GM11168 (cell line): ENCODE results near the gene PRCC.

Experiments
- in situ Hi-C: fragments of 300-500 bp; cut with MboI; formaldehyde crosslinking; loops from one replicate; pipeline ENCODE4 v1.12.0; 2022; ENCODE audit warnings: low sequenced_read_pairs; ENCODE audit not compliant: unreplicated experiment

PRCC gene

GRCh38 chr1:156839426-156840109 lies 72.2 kb downstream of the PRCC start:
- in situ Hi-C loops, result no loop called here

GRCh38 chr1:156840186-156840897 lies 73.0 kb downstream of the PRCC start:
- in situ Hi-C loops, result no loop called here

GRCh38 chr1:156840898-156841279 lies 73.6 kb downstream of the PRCC start:
- in situ Hi-C loops, result no loop called here

- in situ Hi-C loops, result no loop called here
Measured at GRCh38 chr1:156841295-156841855, 74.0 kb downstream of the PRCC start.

- in situ Hi-C loops, result no loop called here
Measured at GRCh38 chr1:156842618-156843300, 75.4 kb downstream of the PRCC start.

GRCh38 chr1:156844102-156844501 lies 76.8 kb downstream of the PRCC start:
- in situ Hi-C loops, result no loop called here

GRCh38 chr1:156844638-156845037 lies 77.3 kb downstream of the PRCC start:
- in situ Hi-C loops, result no loop called here

- in situ Hi-C loops, result no loop called here
Measured at GRCh38 chr1:156845055-156845952, 78.0 kb downstream of the PRCC start.

GRCh38 chr1:156845953-156846545 lies 78.7 kb downstream of the PRCC start:
- in situ Hi-C loops, result no loop called here

- in situ Hi-C loops, result no loop called here
Measured at GRCh38 chr1:156846643-156847042, 79.3 kb downstream of the PRCC start.

- in situ Hi-C loops, result no loop called here
Measured at GRCh38 chr1:156847591-156848460, 80.5 kb downstream of the PRCC start.

GRCh38 chr1:156848461-156849150 lies 81.3 kb downstream of the PRCC start:
- in situ Hi-C loops, result no loop called here

GRCh38 chr1:156849151-156849496 lies 81.8 kb downstream of the PRCC start:
- in situ Hi-C loops, result no loop called here
